ENCODE measurements around the gene LONP1. TPM values are rescaled to one million over a fixed set of nuclear protein-coding genes. Genes with fewer than 3 reads are reported as not detected.

LONP1 gene
- polyA plus RNA-seq, 2 of the 4 experiments (the other 2 are of a cell fraction): 42.7 to 68.9 TPM

GRCh38 chr19:5719961-5720790 is at the start of gene LONP1, which contains the start of gene CATSPERD (continued):
- TF ChIP-seq HMGXB4 (CRISPR knock-in tag; IDR thresholded peaks at IDR 0.05; ENCODE audit: borderline replicate concordance) (no peak), ZC3H11A (IDR thresholded peaks at IDR 0.05) (no peak), EP300 (IDR thresholded peaks at IDR 0.05) (no peak), KDM5A (IDR thresholded peaks at IDR 0.05) (peak; percentile 97), MAFK (IDR thresholded peaks at IDR 0.05; ENCODE audit: partially characterized antibody) (no peak), RFX5 (IDR thresholded peaks at IDR 0.05) (no peak), MYC (IDR thresholded peaks at IDR 0.05; ENCODE audit: borderline replicate concordance, low read length) (peak; percentile 93), RNF2 (IDR thresholded peaks at IDR 0.05; ENCODE audit: borderline replicate concordance, low read depth) (no peak), JUNB (IDR thresholded peaks at IDR 0.05) (no peak), NPAS2 (CRISPR knock-in tag; IDR thresholded peaks at IDR 0.05; ENCODE audit: borderline replicate concordance) (peak; percentile 70), MAZ (IDR thresholded peaks at IDR 0.05; ENCODE audit: borderline replicate concordance, low read depth, low read length) (no peak), PBX3 (IDR thresholded peaks at IDR 0.05) (no peak), NR3C1 (IDR thresholded peaks at IDR 0.05) (no peak), JUN (IDR thresholded peaks at IDR 0.05) (peak; percentile 61 to 79; a peak in 3 of 5 replicates), POLR2AphosphoS2 (conservative IDR thresholded peaks at IDR 0.05; ENCODE audit: low read length) (no peak), PHF8 (IDR thresholded peaks at IDR 0.05; ENCODE audit: borderline replicate concordance, low read depth) (peak; percentile 86; the same call in 1 of the 2 replicates), RARB (CRISPR knock-in tag; IDR thresholded peaks at IDR 0.05) (no peak), RAD21 (conservative IDR thresholded peaks at IDR 0.05 in 1 of 2, IDR thresholded peaks at IDR 0.05 in 1 of 2) (no peak), CHD4 (IDR thresholded peaks at IDR 0.05; ENCODE audit: borderline replicate concordance) (no peak), POLR2A (IDR thresholded peaks at IDR 0.05; ENCODE audit: low read length) (peak; percentile 61), NFE2L2 (conservative IDR thresholded peaks at IDR 0.05; ENCODE audit: low read length) (no peak)
- TF ChIP-seq, protein P1, sequence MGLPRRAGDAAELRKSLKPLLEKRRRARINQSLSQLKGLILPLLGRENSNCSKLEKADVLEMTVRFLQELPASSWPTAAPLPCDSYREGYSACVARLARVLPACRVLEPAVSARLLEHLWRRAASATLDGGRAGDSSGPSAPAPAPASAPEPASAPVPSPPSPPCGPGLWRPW (IDR thresholded peaks at IDR 0.05): no peak
- TF ChIP-seq, protein P2, sequence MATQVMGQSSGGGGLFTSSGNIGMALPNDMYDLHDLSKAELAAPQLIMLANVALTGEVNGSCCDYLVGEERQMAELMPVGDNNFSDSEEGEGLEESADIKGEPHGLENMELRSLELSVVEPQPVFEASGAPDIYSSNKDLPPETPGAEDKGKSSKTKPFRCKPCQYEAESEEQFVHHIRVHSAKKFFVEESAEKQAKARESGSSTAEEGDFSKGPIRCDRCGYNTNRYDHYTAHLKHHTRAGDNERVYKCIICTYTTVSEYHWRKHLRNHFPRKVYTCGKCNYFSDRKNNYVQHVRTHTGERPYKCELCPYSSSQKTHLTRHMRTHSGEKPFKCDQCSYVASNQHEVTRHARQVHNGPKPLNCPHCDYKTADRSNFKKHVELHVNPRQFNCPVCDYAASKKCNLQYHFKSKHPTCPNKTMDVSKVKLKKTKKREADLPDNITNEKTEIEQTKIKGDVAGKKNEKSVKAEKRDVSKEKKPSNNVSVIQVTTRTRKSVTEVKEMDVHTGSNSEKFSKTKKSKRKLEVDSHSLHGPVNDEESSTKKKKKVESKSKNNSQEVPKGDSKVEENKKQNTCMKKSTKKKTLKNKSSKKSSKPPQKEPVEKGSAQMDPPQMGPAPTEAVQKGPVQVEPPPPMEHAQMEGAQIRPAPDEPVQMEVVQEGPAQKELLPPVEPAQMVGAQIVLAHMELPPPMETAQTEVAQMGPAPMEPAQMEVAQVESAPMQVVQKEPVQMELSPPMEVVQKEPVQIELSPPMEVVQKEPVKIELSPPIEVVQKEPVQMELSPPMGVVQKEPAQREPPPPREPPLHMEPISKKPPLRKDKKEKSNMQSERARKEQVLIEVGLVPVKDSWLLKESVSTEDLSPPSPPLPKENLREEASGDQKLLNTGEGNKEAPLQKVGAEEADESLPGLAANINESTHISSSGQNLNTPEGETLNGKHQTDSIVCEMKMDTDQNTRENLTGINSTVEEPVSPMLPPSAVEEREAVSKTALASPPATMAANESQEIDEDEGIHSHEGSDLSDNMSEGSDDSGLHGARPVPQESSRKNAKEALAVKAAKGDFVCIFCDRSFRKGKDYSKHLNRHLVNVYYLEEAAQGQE (IDR thresholded peaks at IDR 0.05): no peak
- TF ChIP-seq, protein P3, sequence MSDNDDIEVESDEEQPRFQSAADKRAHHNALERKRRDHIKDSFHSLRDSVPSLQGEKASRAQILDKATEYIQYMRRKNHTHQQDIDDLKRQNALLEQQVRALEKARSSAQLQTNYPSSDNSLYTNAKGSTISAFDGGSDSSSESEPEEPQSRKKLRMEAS (IDR thresholded peaks at IDR 0.05): peak; percentile 98
- TF ChIP-seq, protein P4, sequence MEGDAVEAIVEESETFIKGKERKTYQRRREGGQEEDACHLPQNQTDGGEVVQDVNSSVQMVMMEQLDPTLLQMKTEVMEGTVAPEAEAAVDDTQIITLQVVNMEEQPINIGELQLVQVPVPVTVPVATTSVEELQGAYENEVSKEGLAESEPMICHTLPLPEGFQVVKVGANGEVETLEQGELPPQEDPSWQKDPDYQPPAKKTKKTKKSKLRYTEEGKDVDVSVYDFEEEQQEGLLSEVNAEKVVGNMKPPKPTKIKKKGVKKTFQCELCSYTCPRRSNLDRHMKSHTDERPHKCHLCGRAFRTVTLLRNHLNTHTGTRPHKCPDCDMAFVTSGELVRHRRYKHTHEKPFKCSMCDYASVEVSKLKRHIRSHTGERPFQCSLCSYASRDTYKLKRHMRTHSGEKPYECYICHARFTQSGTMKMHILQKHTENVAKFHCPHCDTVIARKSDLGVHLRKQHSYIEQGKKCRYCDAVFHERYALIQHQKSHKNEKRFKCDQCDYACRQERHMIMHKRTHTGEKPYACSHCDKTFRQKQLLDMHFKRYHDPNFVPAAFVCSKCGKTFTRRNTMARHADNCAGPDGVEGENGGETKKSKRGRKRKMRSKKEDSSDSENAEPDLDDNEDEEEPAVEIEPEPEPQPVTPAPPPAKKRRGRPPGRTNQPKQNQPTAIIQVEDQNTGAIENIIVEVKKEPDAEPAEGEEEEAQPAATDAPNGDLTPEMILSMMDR (IDR thresholded peaks at IDR 0.05): peak; percentile 69

Measured in A549 (cell line).